ENCODE results near the gene PRPF8. TPM values are rescaled to one million over a fixed set of nuclear protein-coding genes. Genes with fewer than 3 reads are reported as not detected.
A peak's percentile ranks its signal among the peaks of the same experiment; 100 is the strongest.

PRPF8 gene
- total RNA-seq, 8 experiments from 2014 or later: 82.6 to 237 (median 135) TPM

GRCh38 chr17:1645207-1646171 is 39.2 kb downstream of the PRPF8 start, which contains the start of gene SCARF1:
TSS of gene SCARF1 (minus strand) at chr17:1645732. CDS start at chr17:1645697, 35 bp downstream.
- Histone ChIP-seq H3K4me3 (no peak within 1 kb of the TSS), H3K4me1 (replicated peaks in 1 of 2) (peaks cover 20 to 47% of the 10 kb centered on the region in 2 donors), H3K27ac (peak within 1 kb of the TSS in 1 of 2 donors; percentile 59)
- in situ Hi-C loops (cut with MboI; ENCODE audit: low pct_unique_long_range_greater_than_20kb in 2 of 9, low sequenced_read_pairs in 9 of 9, unreplicated experiment in 9 of 9): no loop called here
- no peak for ATAC-seq (replicated peaks in 6 of 8)
- WGBS, 10 experiments: 20 to 92% (median 56%) methylated on average over 1 to 10 of the region's 25 CpGs; no CpG with 5 or more reads in 7 of the 10 experiments

- in situ Hi-C loops (cut with MboI; ENCODE audit: low pct_unique_long_range_greater_than_20kb in 2 of 9, low sequenced_read_pairs in 9 of 9, unreplicated experiment in 9 of 9): no loop called here
- 40 to 85% (median 75%) methylated on average over 1 to 5 of the region's 15 CpGs; no CpG with 5 or more reads in 6 of the 10 experiments for WGBS, 10 experiments
Measured at GRCh38 chr17:1644493-1645206, 40.0 kb downstream of the PRPF8 start.

GRCh38 chr17:1643999-1644492 is 40.6 kb downstream of the PRPF8 start:
- no peak overlapping the region for H3K27ac ChIP-seq
- in situ Hi-C loops (cut with MboI; ENCODE audit: low pct_unique_long_range_greater_than_20kb in 2 of 9, low sequenced_read_pairs in 9 of 9, unreplicated experiment in 9 of 9): no loop called here
- H3K4me1 ChIP-seq (replicated peaks in 1 of 2): peaks cover 23 to 48% of the 10 kb centered on the region in 2 donors
- no peak overlapping the region for H3K4me3 ChIP-seq
- WGBS, 10 experiments: 79% methylated on average over 2 of the region's 13 CpGs; no CpG with 5 or more reads in 9 of the 10 experiments
- no peak for ATAC-seq (replicated peaks in 6 of 8)

More at GRCh38 chr17:1644493-1645206, 40.0 kb downstream of the PRPF8 start:
- no peak overlapping the region for H3K4me3 ChIP-seq
- H3K27ac ChIP-seq: peak overlapping the region in 1 of 2 donors; percentile 59
- no peak for ATAC-seq (replicated peaks in 6 of 8)
- H3K4me1 ChIP-seq (replicated peaks in 1 of 2): peaks cover 19 to 44% of the 10 kb centered on the region in 2 donors

- peaks cover 28 to 52% of the 10 kb centered on the region in 2 donors for H3K4me1 ChIP-seq (replicated peaks in 1 of 2)
- in situ Hi-C loops (cut with MboI; ENCODE audit: low pct_unique_long_range_greater_than_20kb in 2 of 9, low sequenced_read_pairs in 9 of 9, unreplicated experiment in 9 of 9): no loop called here
- peak in 7 of 8 experiments; percentile 38 to 71 (median 59) for ATAC-seq (replicated peaks in 6 of 8)
- no CpG with 5 or more reads among the region's 90 CpGs for WGBS, 10 experiments
- H3K4me3 ChIP-seq: peak overlapping the region; percentile 19 to 32 (median 26)
- H3K27ac ChIP-seq: no peak overlapping the region
Measured at GRCh38 chr17:1643293-1643998, 41.2 kb downstream of the PRPF8 start.

DNA sequence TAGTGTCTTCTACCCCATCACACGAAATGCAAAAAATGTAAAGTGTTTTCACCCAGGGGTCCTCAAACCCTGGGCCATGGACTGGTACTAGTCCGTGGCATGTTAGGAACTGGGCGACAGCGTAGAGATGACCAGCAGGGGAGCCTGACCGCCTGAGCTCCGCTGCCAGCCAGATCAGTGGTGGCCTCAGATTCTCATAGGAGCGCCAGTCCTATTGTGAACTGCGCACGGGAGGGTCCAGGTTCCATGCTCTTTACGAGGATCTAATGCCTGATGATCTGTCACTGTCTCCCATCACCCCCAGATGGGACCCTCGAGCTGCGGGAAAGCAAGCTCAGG is 43.6 kb downstream of the PRPF8 start:
- no peak overlapping the region for H3K27ac ChIP-seq
- in situ Hi-C loops (cut with MboI; ENCODE audit: low pct_unique_long_range_greater_than_20kb in 2 of 9, low sequenced_read_pairs in 9 of 9, unreplicated experiment in 9 of 9): no loop called here
- H3K4me3 ChIP-seq: no peak overlapping the region
- peaks cover 36 to 55% of the 10 kb centered on the region in 2 donors for H3K4me1 ChIP-seq (replicated peaks in 1 of 2)
- WGBS, 10 experiments: 10 to 100% (median 66%) methylated on average over 1 to 7 of the region's 12 CpGs; no CpG with 5 or more reads in 4 of the 10 experiments
- peak in 1 of 8 experiments; percentile 2 for ATAC-seq (replicated peaks in 6 of 8)

DNA sequence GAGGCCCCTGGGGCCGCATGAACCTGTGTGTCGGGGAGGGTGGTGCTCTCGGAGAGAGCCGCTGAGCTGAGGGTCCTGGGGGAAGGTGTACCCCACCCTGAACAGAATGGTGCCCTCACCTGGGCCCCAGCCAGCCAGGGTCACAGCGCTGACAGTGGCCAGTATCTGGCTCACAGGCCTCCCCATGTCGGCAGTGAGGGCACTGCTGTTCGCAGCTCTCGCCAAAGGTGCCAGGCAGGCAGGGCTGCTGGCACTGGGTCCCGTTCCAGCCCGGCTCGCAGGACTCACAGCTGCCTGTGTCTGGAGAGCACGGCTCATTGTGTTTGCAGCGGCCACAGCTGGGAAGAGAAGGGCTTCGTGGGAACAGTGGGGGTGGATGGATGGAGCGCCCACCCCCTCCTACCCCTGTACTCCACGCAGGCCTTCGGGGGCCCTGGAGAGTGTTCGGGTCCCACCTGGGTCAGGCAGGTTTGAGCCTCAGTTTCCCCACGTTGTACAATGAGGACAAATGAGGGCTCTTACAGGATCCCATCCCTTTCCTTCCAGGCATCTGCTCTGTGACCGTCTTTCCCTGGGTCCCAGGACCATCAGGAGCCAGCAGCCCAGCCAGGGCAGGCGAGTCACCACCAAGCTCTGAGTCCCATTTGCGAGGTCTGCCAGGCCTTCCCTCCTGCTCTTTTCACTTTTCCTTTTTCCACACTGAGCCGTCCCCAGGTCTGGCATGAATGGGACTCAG is 44.2 kb downstream of the PRPF8 start:
- ATAC-seq (replicated peaks in 6 of 8): peak in 1 of 8 experiments; percentile 2
- WGBS, 10 experiments: 10 to 100% (median 47%) methylated on average over 1 to 7 of the region's 23 CpGs; no CpG with 5 or more reads in 4 of the 10 experiments
- H3K27ac ChIP-seq: no peak overlapping the region
- no peak overlapping the region for H3K4me3 ChIP-seq
- H3K4me1 ChIP-seq (replicated peaks in 1 of 2): peaks cover 33 to 50% of the 10 kb centered on the region in 2 donors
- in situ Hi-C loops (cut with MboI; ENCODE audit: low pct_unique_long_range_greater_than_20kb in 2 of 9, low sequenced_read_pairs in 9 of 9, unreplicated experiment in 9 of 9): no loop called here

- 29 to 100% (median 72%) methylated on average over 1 to 3 of the region's 11 CpGs; no CpG with 5 or more reads in 6 of the 10 experiments for WGBS, 10 experiments
- Histone ChIP-seq H3K4me1 (replicated peaks in 1 of 2) (peaks cover 24 to 41% of the 10 kb centered on the region in 2 donors), H3K27ac (no peak overlapping the region), H3K4me3 (no peak overlapping the region)
- in situ Hi-C loops (cut with MboI; ENCODE audit: low pct_unique_long_range_greater_than_20kb in 2 of 9, low sequenced_read_pairs in 9 of 9, unreplicated experiment in 9 of 9): loop anchor here in 1 of 9 experiments (10.0 kb wide), 1 partner anchor 65 kb away; no protein-coding TSS in a partner anchor
- peak in 5 of 8 experiments; percentile 4 to 33 (median 20) for ATAC-seq (replicated peaks in 6 of 8)
Measured at GRCh38 chr17:1639549-1640180, 45.0 kb downstream of the PRPF8 start.

- in situ Hi-C loops (cut with MboI; ENCODE audit: low pct_unique_long_range_greater_than_20kb in 2 of 9, low sequenced_read_pairs in 9 of 9, unreplicated experiment in 9 of 9): loop anchor here in 1 of 9 experiments (10.0 kb wide), 1 partner anchor 64 kb away; no protein-coding TSS in a partner anchor
- 70 to 100% (median 100%) methylated on average over 1 to 3 of the region's 19 CpGs; no CpG with 5 or more reads in 7 of the 10 experiments for WGBS, 10 experiments
- H3K4me1 ChIP-seq (replicated peaks in 1 of 2): peaks cover 21 to 32% of the 10 kb centered on the region in 2 donors
- H3K4me3 ChIP-seq: no peak overlapping the region
- peak in 2 of 8 experiments; percentile 2 to 3 for ATAC-seq (replicated peaks in 6 of 8)
- H3K27ac ChIP-seq: no peak overlapping the region
Measured at GRCh38 chr17:1638624-1639300, 45.9 kb downstream of the PRPF8 start.

GRCh38 chr17:1638171-1638590 is 46.5 kb downstream of the PRPF8 start:
- 20 to 100% (median 49%) methylated on average over 1 to 5 of the region's 17 CpGs; no CpG with 5 or more reads in 5 of the 10 experiments for WGBS, 10 experiments

GRCh38 chr17:1636732-1637285 is 47.9 kb downstream of the PRPF8 start:
- H3K4me1 ChIP-seq (replicated peaks in 1 of 2): peaks cover 21 to 25% of the 10 kb centered on the region in 2 donors
- in situ Hi-C loops (cut with MboI; ENCODE audit: low pct_unique_long_range_greater_than_20kb in 2 of 9, low sequenced_read_pairs in 9 of 9, unreplicated experiment in 9 of 9): loop anchor here in 1 of 9 experiments (10.0 kb wide), 1 partner anchor 62 kb away; no protein-coding TSS in a partner anchor
- no peak overlapping the region for H3K27ac ChIP-seq
- 29 to 100% methylated on average over 1 to 4 of the region's 15 CpGs; no CpG with 5 or more reads in 8 of the 10 experiments for WGBS, 10 experiments
- H3K4me3 ChIP-seq: no peak overlapping the region
- ATAC-seq (replicated peaks in 6 of 8): no peak

More at GRCh38 chr17:1638171-1638590, 46.5 kb downstream of the PRPF8 start:
- Histone ChIP-seq H3K27ac (peak overlapping the region in 1 of 2 donors; percentile 48), H3K4me1 (replicated peaks in 1 of 2) (peaks cover 21 to 27% of the 10 kb centered on the region in 2 donors), H3K4me3 (no peak overlapping the region)
- peak in 5 of 8 experiments; percentile 50 to 68 (median 61) for ATAC-seq (replicated peaks in 6 of 8)
- in situ Hi-C loops (cut with MboI; ENCODE audit: low pct_unique_long_range_greater_than_20kb in 2 of 9, low sequenced_read_pairs in 9 of 9, unreplicated experiment in 9 of 9): loop anchor here in 1 of 9 experiments (10.0 kb wide), 1 partner anchor 63 kb away; no protein-coding TSS in a partner anchor

Data from motor neuron (in vitro differentiated cells).